Neural cell (in vitro differentiated cells): ENCODE results near the gene RSPH1. TPM values are rescaled to one million over a fixed set of nuclear protein-coding genes. Genes with fewer than 3 reads are reported as not detected.

Source experiments
- H2AFZ ChIP-seq: fragments of 200-600, 300-800 bp; sonication (generic), shearing (Covaris generic); 2 replicates; pipeline ENCODE4 v1.6.0; 2014; ENCODE audit warnings: low read depth, mild to moderate bottlenecking, antibody characterized with exemption, low read length, moderate library complexity
- H3F3A ChIP-seq: fragments of 200-600 bp; shearing (Covaris generic); 2 replicates; pipeline ENCODE4 v1.6.1; 2016; ENCODE audit warnings: mild to moderate bottlenecking, moderate library complexity, mixed read lengths, antibody characterized with exemption, low read length; ENCODE audit not compliant: insufficient read depth, poor library complexity, severe bottlenecking
- H3K27ac ChIP-seq: fragments of 200-600, 300-800 bp; sonication (generic), shearing (Covaris generic); 2 replicates; pipeline ENCODE4 v1.5.1; 2014; ENCODE audit warnings: mild to moderate bottlenecking, low read length, moderate library complexity
- H3K27me3 ChIP-seq: fragments of 300-800, 200-600 bp; sonication (generic), shearing (Covaris generic); 2 replicates; pipeline ENCODE4 v1.6.0; 2014; ENCODE audit warnings: mild to moderate bottlenecking, low read depth, low read length, moderate library complexity; ENCODE audit not compliant: insufficient read depth
- H3K36me3 ChIP-seq: fragments of 300-800, 200-600 bp; sonication (generic), shearing (Covaris generic); 2 replicates; pipeline ENCODE4 v1.5.1; 2014; ENCODE audit warnings: mild to moderate bottlenecking, antibody characterized with exemption, low read length, moderate library complexity; ENCODE audit not compliant: insufficient read depth
- H3K4me2 ChIP-seq: fragments of 300-800, 200-600 bp; sonication (generic), shearing (Covaris generic); 2 replicates; pipeline ENCODE4 v1.6.0; 2014; ENCODE audit warnings: mild to moderate bottlenecking, low read length
- H3K4me3 ChIP-seq: fragments of 300-800, 200-600 bp; sonication (generic), shearing (Covaris generic); 2 replicates; pipeline ENCODE4 v1.5.1; 2014; ENCODE audit warnings: mild to moderate bottlenecking, low read length, moderate library complexity
- H3K79me2 ChIP-seq: fragments of 200-600 bp; shearing (Covaris generic); replicated peaks from 2 replicates; pipeline ENCODE4 v1.6.0; 2014; ENCODE audit warnings: mild to moderate bottlenecking, low read length, moderate library complexity; ENCODE audit not compliant: insufficient read depth
- H3K9ac ChIP-seq: fragments of 300-800, 200-600 bp; sonication (generic), shearing (Covaris generic); 2 replicates; pipeline ENCODE4 v1.6.1; 2016; ENCODE audit warnings: mild to moderate bottlenecking, low read length, mixed read lengths
- H3K9me2 ChIP-seq: fragments of 200-600 bp; shearing (Covaris generic); 2 replicates; pipeline ENCODE4 v1.6.1; 2016; ENCODE audit warnings: mild to moderate bottlenecking, low read length, mixed read lengths; ENCODE audit not compliant: insufficient read depth
- H3K9me3 ChIP-seq: fragments of 200-600, 300-800 bp; sonication (generic), shearing (Covaris generic); 2 replicates; pipeline ENCODE4 v1.6.1; 2016; ENCODE audit warnings: mild to moderate bottlenecking, mixed run types, low read length, moderate library complexity, mixed read lengths
- H4K20me1 ChIP-seq: fragments of 200-600 bp; shearing (Covaris generic); 2 replicates; pipeline ENCODE4 v1.6.1; 2016; ENCODE audit warnings: mild to moderate bottlenecking, mixed run types; ENCODE audit not compliant: insufficient read depth
- CTCF ChIP-seq: fragments of 450-650 bp; IDR thresholded peaks from 2 replicates; pipeline ENCODE4 v1.5.1; 2014; ENCODE audit warnings: antibody characterized with exemption, mild to moderate bottlenecking, moderate library complexity; ENCODE audit not compliant: poor library complexity, severe bottlenecking
- EP300 ChIP-seq: fragments of 450-650 bp; conservative IDR thresholded peaks from 2 replicates; pipeline ENCODE4 v1.6.1; 2014; ENCODE audit warnings: antibody characterized with exemption, mild to moderate bottlenecking, moderate library complexity; ENCODE audit not compliant: poor library complexity, severe bottlenecking
- EZH2 ChIP-seq: fragments of 200-600, 300-800 bp; shearing (Covaris generic), sonication (generic); IDR thresholded peaks from 2 replicates; pipeline ENCODE4 v1.6.1; 2014; ENCODE audit warnings: antibody characterized with exemption, low read length, borderline replicate concordance, mild to moderate bottlenecking; ENCODE audit not compliant: insufficient read depth, poor library complexity, severe bottlenecking
- MXI1 ChIP-seq: fragments of 450-650 bp; conservative IDR thresholded peaks from 2 replicates; pipeline ENCODE4 v1.6.1; 2014; ENCODE audit warnings: antibody characterized with exemption, mild to moderate bottlenecking; ENCODE audit not compliant: poor library complexity, severe bottlenecking
- POLR2AphosphoS5 ChIP-seq: IDR thresholded peaks from 2 replicates; pipeline ENCODE4 v1.6.1; 2012
- RAD21 ChIP-seq: fragments of 450-650 bp; conservative IDR thresholded peaks from 2 replicates; pipeline ENCODE4 v1.6.1; 2014; ENCODE audit warnings: antibody characterized with exemption, mild to moderate bottlenecking, moderate library complexity
- REST ChIP-seq: IDR thresholded peaks from 2 replicates; pipeline ENCODE4 v1.6.1; 2012; ENCODE audit warnings: borderline replicate concordance
- SMC3 ChIP-seq: fragments of 450-650 bp; conservative IDR thresholded peaks from 2 replicates; pipeline ENCODE4 v1.6.1; 2014; ENCODE audit warnings: antibody characterized with exemption, mild to moderate bottlenecking, moderate library complexity; ENCODE audit not compliant: poor library complexity
- TAF1 ChIP-seq: IDR thresholded peaks from 2 replicates; pipeline ENCODE4 v1.6.1; 2012; ENCODE audit warnings: low read depth
- polyA plus RNA-seq: library from polyadenylated mRNA; depleted of rRNA; stranded (reverse); fragments of >200 nt; gene quantifications from 2 replicates; pipeline ENCODE4 v1.2.3, GENCODE V29; 2014

Gene RSPH1
- polyA plus RNA-seq, 1 donor from 2014 or later, result 1.3 TPM

- H3K9me2 ChIP-seq, result no peaks in the 10 kb centered on the region
- H3K9ac ChIP-seq, result no peak overlapping the region
- H3K27me3 ChIP-seq, result no peaks in the 10 kb centered on the region
- no peak overlapping the region for H3K4me3 ChIP-seq
- no peak overlapping the region for H3K27ac ChIP-seq
- H2AFZ ChIP-seq, result no peak overlapping the region
- H3K79me2 ChIP-seq, result no peaks in the 10 kb centered on the region
- H3K36me3 ChIP-seq, result no peaks in the 10 kb centered on the region
- no peaks in the 10 kb centered on the region for H3K9me3 ChIP-seq
- H4K20me1 ChIP-seq, result no peaks in the 10 kb centered on the region
- no peak overlapping the region for H3K4me2 ChIP-seq
- no peaks in the 10 kb centered on the region for H3F3A ChIP-seq
- no peak for TF ChIP-seq REST
- no peak for TF ChIP-seq EP300
- no peak for TF ChIP-seq TAF1
- no peak for TF ChIP-seq CTCF
- no peak for TF ChIP-seq RAD21
- TF ChIP-seq MXI1, result no peak
- no peak for TF ChIP-seq SMC3
- no peak for TF ChIP-seq EZH2
- TF ChIP-seq POLR2AphosphoS5, result no peak
These were observed 51.9 kb downstream of the RSPH1 start for GRCh38 chr21:42443876-42444744.

GRCh38 chr21:42443181-42443785 is 52.7 kb downstream of the RSPH1 start:
- H2AFZ ChIP-seq, result no peak overlapping the region
- H4K20me1 ChIP-seq, result no peaks in the 10 kb centered on the region
- no peak for TF ChIP-seq POLR2AphosphoS5
- no peak for TF ChIP-seq CTCF
- TF ChIP-seq MXI1, result no peak
- TF ChIP-seq EP300, result no peak
- no peak for TF ChIP-seq RAD21
- no peak for TF ChIP-seq REST
- no peak for TF ChIP-seq SMC3
- H3K36me3 ChIP-seq, result no peaks in the 10 kb centered on the region
- H3K9ac ChIP-seq, result no peak overlapping the region
- no peaks in the 10 kb centered on the region for H3F3A ChIP-seq
- no peak overlapping the region for H3K27ac ChIP-seq
- no peaks in the 10 kb centered on the region for H3K9me3 ChIP-seq
- H3K9me2 ChIP-seq, result no peaks in the 10 kb centered on the region
- no peak overlapping the region for H3K4me2 ChIP-seq
- no peaks in the 10 kb centered on the region for H3K79me2 ChIP-seq
- no peak overlapping the region for H3K4me3 ChIP-seq
- no peaks in the 10 kb centered on the region for H3K27me3 ChIP-seq
